Measurements from ENCODE around the gene NECAB3. TPM values are rescaled to one million over a fixed set of nuclear protein-coding genes. Genes with fewer than 3 reads are reported as not detected.

NECAB3 gene
- total and polyA plus RNA-seq, 2 of the 13 experiments (the other 11 are each of a cell fraction or from before 2014, with no cell fraction given) = 61.5 to 65.5 TPM

- no peak for TF ChIP-seq ZNF407 (CRISPR knock-in tag; IDR thresholded peaks at IDR 0.05; ENCODE audit: not compliant biosample characterization)
- no peak for TF ChIP-seq ZNF572 (CRISPR knock-in tag; IDR thresholded peaks at IDR 0.05)
- TF ChIP-seq ZNF569 (CRISPR knock-in tag; IDR thresholded peaks at IDR 0.05; ENCODE audit: borderline replicate concordance) = no peak
- TF ChIP-seq PHB2 (IDR thresholded peaks at IDR 0.05; ENCODE audit: partially characterized antibody) = no peak
- no peak for TF ChIP-seq ZNF83 (CRISPR knock-in tag; IDR thresholded peaks at IDR 0.05; ENCODE audit: borderline replicate concordance)
- no peak for TF ChIP-seq ZNF607 (CRISPR knock-in tag; IDR thresholded peaks at IDR 0.05; ENCODE audit: borderline replicate concordance)
- TF ChIP-seq ZNF225 (CRISPR knock-in tag; IDR thresholded peaks at IDR 0.05) = no peak
- TF ChIP-seq, protein P1, sequence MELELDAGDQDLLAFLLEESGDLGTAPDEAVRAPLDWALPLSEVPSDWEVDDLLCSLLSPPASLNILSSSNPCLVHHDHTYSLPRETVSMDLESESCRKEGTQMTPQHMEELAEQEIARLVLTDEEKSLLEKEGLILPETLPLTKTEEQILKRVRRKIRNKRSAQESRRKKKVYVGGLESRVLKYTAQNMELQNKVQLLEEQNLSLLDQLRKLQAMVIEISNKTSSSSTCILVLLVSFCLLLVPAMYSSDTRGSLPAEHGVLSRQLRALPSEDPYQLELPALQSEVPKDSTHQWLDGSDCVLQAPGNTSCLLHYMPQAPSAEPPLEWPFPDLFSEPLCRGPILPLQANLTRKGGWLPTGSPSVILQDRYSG (CRISPR knock-in tag; IDR thresholded peaks at IDR 0.05) = no peak
- TF ChIP-seq ZNF777 (CRISPR knock-in tag; IDR thresholded peaks at IDR 0.05) = no peak
- TF ChIP-seq BCL6 (CRISPR knock-in tag; IDR thresholded peaks at IDR 0.05) = peak; percentile 79
- no peak for TF ChIP-seq ZNF704 (CRISPR knock-in tag; IDR thresholded peaks at IDR 0.05; ENCODE audit: borderline replicate concordance)
- no peak for TF ChIP-seq PLSCR1 (CRISPR knock-in tag; IDR thresholded peaks at IDR 0.05; ENCODE audit: borderline replicate concordance)
- TF ChIP-seq FIP1L1 (IDR thresholded peaks at IDR 0.05; ENCODE audit: borderline replicate concordance, insufficient read depth, low read depth, low read length) = no peak
- TF ChIP-seq ZNF17 (CRISPR knock-in tag; IDR thresholded peaks at IDR 0.05) = no peak
- no peak for TF ChIP-seq GABPB1 (CRISPR knock-in tag; IDR thresholded peaks at IDR 0.05)
- no peak for TF ChIP-seq ZFAT (CRISPR knock-in tag; conservative IDR thresholded peaks at IDR 0.05)
- TF ChIP-seq NFE2L2 (IDR thresholded peaks at IDR 0.05; ENCODE audit: low read length) = no peak
- TF ChIP-seq SIX4 (CRISPR knock-in tag; IDR thresholded peaks at IDR 0.05) = peak; percentile 40; the same call in 1 of the 2 replicates
- no peak for TF ChIP-seq ZNF75D (CRISPR knock-in tag; IDR thresholded peaks at IDR 0.05; ENCODE audit: borderline replicate concordance)
- no peak for TF ChIP-seq ZNF251 (CRISPR knock-in tag; IDR thresholded peaks at IDR 0.05)
Measured at GRCh38 chr20:33688938-33689424, 14.8 kb upstream of the NECAB3 start (continued).
